Endometrial microvascular endothelial cells (primary cell): ENCODE measurements around the gene CCNDBP1. TPM values are rescaled to one million over a fixed set of nuclear protein-coding genes. Genes with fewer than 3 reads are reported as not detected.
"Not testable (repeated sequence)": the region's sequence is repeated elsewhere in the genome, so short reads cannot be mapped to it uniquely, and the experiment has no call there.

Experiments used
- in situ Hi-C: cut with HindIII; loops from 2 replicates; pipeline ENCODE4 v1.10.0; 2017; ENCODE audit warnings: low sequenced_read_pairs, low pct_unique_long_range_greater_than_20kb; ENCODE audit errors: inconsistent ontology term
- total RNA-seq: library from RNA; depleted of rRNA; stranded (reverse); fragments of >200 nt; gene quantifications from one replicate; pipeline ENCODE4 v1.2.3, GENCODE V29; 2015; ENCODE audit errors: inconsistent ontology term

CCNDBP1 gene
- total RNA-seq, 1 donor from 2014 or later, result 54.4 TPM

DNA sequence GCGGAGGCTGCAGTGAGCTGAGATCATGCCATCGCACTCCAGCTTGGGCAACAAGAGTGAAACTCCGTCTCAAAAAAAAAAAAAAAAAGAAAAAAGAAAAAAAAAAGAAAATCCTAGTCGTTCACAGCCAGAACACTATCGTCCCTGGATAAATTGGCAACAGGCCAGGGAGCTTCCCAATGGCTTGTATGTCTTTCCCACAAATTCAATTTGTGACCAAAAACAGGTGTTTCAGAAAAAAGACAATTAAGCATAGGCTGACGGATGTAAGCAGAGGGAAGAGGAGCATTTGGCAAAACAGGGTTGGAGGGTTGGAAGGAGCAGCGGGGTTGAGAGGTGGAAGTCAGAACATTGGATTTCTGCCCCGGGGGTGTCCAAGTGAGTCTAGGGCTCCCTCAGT, 27.1 kb downstream of the CCNDBP1 start:
- in situ Hi-C loops, result no loop called here

DNA sequence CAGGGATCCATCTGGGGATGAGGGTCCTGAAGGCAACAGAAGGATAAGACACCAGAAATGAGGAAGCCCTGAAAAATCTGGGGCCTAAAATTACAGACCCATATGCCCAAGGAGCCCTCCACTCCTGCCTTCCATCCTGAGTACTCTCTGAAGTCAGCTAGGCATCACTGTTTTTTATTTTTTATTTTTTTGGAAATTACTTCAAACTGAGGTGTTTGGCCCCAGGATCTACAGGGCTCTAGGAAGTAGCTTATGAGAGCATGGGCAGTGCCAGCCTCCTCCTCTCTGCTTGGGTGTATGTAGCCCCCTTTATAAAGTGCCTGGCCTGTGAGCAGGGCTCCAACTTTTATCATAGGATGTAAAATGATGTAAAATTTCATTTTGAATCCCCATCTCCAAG, 27.7 kb downstream of the CCNDBP1 start:
- in situ Hi-C loops, result no loop called here

GRCh38 chr15:43213466-43213865, 28.3 kb downstream of the CCNDBP1 start:
- in situ Hi-C loops, result no loop called here

DNA sequence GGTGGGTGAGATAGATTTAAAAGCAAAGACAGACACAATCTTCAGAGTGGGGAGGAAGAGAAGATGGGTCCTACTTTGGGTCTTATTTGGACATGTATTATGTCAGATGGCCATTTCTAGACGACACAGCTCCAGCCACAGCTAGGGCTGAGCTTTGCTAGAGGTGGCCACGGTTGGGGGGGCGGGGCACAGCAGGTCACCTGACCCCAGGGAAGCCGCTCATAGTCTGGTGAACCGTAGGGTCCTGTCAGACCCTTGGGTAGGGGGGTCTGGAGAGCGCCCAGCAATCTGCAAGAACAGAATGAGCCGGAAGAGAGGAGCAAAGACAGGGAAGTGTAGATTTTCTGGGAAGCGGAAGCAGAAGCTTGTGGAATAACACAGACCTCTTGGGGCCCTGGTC, 29.0 kb downstream of the CCNDBP1 start:
- in situ Hi-C loops, result no loop called here

- in situ Hi-C loops, result no loop called here
These were observed 29.5 kb downstream of the CCNDBP1 start for GRCh38 chr15:43214592-43215295.

- in situ Hi-C loops, result no loop called here
These were observed 30.8 kb downstream of the CCNDBP1 start for GRCh38 chr15:43215961-43216360.

- in situ Hi-C loops, result no loop called here
These were observed 33.9 kb downstream of the CCNDBP1 start for GRCh38 chr15:43218908-43219706.

GRCh38 chr15:43219929-43220928, 35.0 kb downstream of the CCNDBP1 start:
- in situ Hi-C loops, result no loop called here

GRCh38 chr15:43220991-43221403, 35.8 kb downstream of the CCNDBP1 start, which contains the start of gene EPB42:
Gene EPB42 (minus strand): TSS chr15:43221018. CDS start chr15:43220825, 193 bp downstream.
- in situ Hi-C loops, result no loop called here

DNA sequence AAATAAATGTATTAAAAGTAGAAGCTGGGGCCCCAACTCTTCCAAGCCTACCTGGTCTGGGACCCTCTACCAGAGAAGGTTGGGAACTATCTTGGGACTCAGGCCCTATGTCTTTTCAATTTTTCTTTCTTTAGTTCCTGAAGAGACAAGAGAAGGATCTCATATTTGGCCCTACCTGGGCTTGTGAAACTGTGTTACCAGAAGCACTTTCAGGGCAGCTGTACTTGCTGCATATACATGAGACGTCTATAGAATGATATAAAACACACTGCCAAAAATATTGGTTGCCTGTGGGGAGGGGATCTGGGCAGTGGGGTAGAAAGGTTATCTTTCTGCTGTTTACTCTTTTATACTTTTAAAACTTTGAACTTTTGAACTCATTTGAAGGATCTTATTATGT, 36.2 kb downstream of the CCNDBP1 start:
- in situ Hi-C loops, result no loop called here

- in situ Hi-C loops, result no loop called here
These were observed 40.2 kb downstream of the CCNDBP1 start for GRCh38 chr15:43225201-43225949.

DNA sequence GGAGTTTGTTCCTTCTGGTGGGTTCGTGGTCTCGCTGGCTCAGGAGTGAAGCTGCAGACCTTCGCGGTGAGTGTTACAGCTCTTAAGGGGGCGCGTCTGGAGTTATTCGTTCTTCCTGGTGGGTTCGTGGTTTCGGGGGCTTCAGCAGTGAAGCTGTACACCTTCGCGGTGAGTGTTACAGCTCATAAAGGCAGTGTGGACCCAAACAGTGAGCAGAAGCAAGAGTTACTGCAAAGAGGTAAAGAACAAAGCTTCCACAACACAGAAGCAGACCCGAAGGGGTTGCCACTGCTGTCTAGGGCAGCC, 40.7 kb downstream of the CCNDBP1 start:
- in situ Hi-C loops, result not testable (repeated sequence)

- in situ Hi-C loops, result no loop called here
These were observed 41.5 kb downstream of the CCNDBP1 start for GRCh38 chr15:43226436-43227305.

DNA sequence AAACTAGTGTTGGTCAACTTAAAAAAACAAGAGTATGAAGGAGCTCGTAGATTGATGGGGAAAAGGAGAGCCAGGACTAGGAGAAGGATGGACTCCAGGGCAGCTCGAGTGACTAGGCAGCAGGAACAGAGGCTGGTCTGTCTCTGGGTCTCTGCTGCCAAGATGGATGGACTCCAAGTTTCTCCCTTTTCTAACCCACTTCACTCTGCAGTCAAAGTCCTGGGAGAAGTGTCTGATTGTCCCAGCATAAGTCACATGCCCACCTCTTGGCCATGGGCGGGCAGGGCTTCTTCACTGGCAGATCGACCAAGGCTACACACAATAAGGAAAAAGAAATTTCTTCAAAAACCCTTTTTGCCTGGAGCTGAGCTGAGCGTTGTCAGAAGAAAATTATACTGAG, 44.8 kb downstream of the CCNDBP1 start:
- in situ Hi-C loops, result no loop called here

- in situ Hi-C loops, result no loop called here
These were observed 45.5 kb downstream of the CCNDBP1 start for GRCh38 chr15:43230640-43231115.

- in situ Hi-C loops, result no loop called here
These were observed 47.2 kb downstream of the CCNDBP1 start for GRCh38 chr15:43232289-43232874.

GRCh38 chr15:43235536-43235935, 50.3 kb downstream of the CCNDBP1 start:
- in situ Hi-C loops, result no loop called here
